D721Med (cell line): ENCODE data around the gene MLKL.

Experiments
- DNase-seq: peaks from one replicate; pipeline ENCODE4 v3.0.0; 2011; ENCODE audit warnings: low spot score; ENCODE audit not compliant: insufficient read length
- FAIRE-seq: peaks from 2 replicates; lab custom pipeline; 2011; peaks lifted over from hg19 to GRCh38; lab: Jason Lieb, UNC
- TF ChIP-seq, protein P1 (sequence below): IDR thresholded peaks from 2 replicates; pipeline ENCODE4 v1.5.1; 2012; ENCODE audit warnings: mild to moderate bottlenecking, control low read depth; ENCODE audit not compliant: insufficient read depth; ENCODE audit errors: missing control alignments

MLKL gene

DNA sequence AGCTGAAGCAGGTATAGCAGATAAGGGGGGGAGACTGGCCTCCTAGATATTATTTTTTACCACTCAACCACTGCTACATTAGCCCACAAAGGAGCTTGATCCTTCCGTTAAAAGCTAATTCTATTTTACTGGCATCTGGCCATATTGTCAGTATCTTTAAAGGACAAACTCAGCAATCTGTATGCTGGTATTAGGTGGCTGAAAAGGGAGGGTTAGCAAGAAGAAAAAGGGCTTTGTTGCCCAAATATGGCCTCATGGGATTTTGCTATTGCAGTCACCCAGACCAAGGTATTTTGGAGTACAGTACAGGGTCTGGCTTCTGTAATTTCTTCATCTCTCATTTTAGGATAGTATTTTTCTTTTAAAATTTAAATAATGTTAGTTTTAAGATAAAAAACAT is 48.4 kb downstream of the MLKL start:
- no peak for FAIRE-seq
- TF ChIP-seq, protein P1, sequence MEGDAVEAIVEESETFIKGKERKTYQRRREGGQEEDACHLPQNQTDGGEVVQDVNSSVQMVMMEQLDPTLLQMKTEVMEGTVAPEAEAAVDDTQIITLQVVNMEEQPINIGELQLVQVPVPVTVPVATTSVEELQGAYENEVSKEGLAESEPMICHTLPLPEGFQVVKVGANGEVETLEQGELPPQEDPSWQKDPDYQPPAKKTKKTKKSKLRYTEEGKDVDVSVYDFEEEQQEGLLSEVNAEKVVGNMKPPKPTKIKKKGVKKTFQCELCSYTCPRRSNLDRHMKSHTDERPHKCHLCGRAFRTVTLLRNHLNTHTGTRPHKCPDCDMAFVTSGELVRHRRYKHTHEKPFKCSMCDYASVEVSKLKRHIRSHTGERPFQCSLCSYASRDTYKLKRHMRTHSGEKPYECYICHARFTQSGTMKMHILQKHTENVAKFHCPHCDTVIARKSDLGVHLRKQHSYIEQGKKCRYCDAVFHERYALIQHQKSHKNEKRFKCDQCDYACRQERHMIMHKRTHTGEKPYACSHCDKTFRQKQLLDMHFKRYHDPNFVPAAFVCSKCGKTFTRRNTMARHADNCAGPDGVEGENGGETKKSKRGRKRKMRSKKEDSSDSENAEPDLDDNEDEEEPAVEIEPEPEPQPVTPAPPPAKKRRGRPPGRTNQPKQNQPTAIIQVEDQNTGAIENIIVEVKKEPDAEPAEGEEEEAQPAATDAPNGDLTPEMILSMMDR, result no peak
- DNase-seq, result no peak

DNA sequence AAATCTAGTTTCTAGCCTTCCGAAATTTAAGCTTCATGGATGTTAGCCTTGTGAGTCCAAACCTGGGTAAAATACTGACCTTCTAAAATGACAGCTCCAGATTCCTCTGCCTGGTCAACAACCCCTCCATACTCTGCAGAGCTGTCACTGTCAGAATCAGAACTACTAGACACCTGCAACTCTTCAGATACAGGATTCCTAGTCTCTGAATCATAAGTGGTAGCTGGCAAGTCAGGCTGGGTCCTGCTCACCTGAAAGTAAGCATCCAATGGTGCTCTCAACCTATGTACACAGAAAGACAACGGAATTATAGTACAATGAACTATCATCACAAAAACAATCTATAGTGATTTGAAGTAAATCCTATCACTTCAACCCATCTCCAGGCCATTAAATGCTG is 48.8 kb downstream of the MLKL start:
- DNase-seq (no peak), FAIRE-seq (no peak)
- TF ChIP-seq, protein P1, result no peak

DNA sequence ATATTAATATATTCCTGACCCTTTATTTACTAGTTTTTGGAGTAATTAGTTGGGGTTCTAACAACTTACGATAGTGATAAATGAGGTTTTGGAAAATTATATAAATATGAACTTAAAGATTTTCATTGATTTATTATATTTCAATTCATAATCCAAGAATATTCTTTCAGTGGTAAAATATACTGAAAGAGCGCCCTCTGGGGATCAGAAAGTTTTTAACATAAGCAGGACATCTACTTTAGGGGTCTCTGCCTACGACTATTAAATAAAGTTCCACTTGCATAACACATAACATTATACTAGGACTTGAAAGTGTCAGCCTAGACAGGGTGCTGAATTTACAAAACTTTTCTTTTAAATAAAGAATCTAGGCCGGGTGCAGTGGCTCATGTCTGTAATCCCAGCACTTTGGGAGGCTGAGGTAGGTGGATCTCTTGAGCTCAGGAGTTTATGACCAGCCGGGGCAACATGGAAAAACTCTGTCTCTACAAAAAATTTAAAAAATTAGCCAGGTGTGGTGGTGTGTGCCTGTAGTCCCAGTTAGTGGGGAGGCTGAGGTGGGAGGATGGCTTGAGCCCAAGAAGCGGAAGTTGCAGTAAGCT is 49.6 kb downstream of the MLKL start:
- no peak for FAIRE-seq
- TF ChIP-seq, protein P1, result peak; percentile 47
- no peak for DNase-seq

DNA sequence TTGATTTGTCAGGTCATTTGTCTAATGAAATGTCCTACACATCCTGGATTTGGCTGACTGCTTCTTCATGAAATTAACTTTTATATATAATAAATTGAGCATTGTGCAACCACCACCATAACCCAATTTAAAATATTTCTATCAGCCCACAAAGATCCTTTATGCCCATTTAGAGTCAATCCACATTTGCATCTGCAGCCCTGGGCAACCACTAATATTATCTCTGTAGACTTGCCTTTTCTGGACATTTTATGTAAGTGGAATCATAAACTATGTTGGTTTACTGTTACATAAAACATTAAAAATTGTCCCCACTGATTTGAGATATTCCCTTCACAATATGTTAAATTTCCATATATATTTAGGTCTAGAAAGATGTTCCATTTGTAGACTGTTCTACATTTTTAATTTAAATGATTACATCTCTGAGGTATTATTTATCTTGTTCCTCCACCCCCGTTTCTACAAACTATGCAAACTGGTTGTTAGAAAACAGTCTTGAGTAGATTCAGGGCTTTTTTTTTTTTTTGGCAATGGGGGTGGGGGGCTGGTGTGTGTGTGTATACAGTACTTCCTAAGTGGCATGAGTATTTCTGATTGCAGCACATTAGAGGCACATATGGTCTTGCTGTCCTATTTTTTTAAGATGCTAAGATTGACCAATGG is 50.7 kb downstream of the MLKL start:
- FAIRE-seq (no peak), DNase-seq (no peak)
- TF ChIP-seq, protein P1, result no peak

DNA sequence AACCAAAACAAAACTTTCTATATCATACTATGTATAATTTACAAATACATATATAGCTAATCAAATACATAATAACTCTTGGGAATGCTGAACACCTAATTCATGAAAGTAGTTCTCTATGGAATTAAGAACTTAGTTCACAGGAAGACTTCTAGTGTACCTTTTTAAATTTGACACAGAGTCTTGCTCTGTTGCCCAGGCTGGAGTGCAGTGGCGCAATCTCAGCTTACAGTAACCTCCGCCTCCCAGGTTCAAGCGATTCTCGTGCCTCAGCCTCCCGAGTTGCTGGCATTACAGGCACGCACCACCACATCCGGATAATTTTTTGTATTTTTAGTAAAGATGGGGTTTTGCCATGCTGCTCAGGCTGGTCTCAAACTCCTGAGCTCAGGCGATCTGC is 58.7 kb downstream of the MLKL start:
- TF ChIP-seq, protein P1, result no peak
- no peak for DNase-seq
- no peak for FAIRE-seq

DNA sequence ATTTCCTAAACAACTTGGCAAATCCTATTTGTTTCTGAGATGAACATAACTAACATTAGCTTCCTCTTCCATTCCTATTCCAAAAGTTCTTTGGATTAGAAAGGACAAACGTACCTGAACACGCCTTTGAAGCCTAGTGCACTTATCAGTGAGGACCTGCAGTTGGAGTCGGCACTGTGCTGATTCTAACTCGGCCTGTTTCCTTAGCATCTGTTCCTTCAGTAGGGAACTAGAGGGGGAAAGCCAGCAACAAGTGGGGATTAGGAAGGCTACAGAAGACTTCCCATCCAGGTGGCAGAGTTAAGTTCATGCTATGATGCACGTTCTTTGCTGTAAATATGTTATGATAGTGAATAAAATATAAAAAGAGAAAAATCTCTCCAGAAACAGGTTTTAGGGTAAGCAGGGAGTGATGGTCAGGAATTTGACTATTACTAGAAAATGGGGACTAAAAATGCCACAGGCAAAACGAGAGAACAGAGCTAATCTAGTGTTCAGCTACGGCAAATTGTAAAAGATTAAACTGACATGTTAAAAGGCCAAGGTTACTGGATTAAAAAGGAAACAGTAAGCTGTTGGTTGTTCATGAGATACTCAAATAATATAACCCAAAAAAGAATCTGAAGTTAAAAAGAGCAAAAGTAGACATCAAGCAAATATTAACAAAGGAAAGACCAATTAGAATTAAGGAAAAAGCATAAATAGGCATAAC is 62.8 kb downstream of the MLKL start:
- DNase-seq, result no peak
- no peak for FAIRE-seq
- TF ChIP-seq, protein P1, result no peak

DNA sequence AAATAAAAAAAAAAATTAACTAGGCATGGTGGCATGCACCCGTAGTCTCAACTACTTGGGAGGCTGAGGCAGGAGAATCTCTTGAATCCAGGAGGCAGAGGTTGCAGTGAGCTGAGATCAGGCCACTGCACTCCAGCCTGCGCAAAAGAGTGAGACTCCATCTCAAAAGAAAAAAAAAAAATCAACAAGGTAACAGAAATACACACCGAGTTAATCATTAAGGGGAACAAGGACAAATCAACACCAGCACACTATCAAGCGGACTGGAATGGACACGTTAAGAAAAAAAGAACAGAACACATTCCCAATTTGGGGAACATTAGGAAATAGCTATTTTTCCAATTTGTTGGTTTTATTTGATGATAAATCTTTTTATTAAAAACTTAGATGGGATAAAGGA is 65.4 kb downstream of the MLKL start:
- TF ChIP-seq, protein P1, result no peak
- no peak for DNase-seq
- no peak for FAIRE-seq
